Renal pelvis (tissue), 4 donors: ENCODE results near the gene FAM234A. TPM values are rescaled to one million over a fixed set of nuclear protein-coding genes. Genes with fewer than 3 reads are reported as not detected.
"Not testable (repeated sequence)": the region's sequence is repeated elsewhere in the genome, so short reads cannot be mapped to it uniquely, and the experiment has no call there.

Experiments
- DNase-seq: peaks from one replicate; pipeline ENCODE4 v3.0.0-alpha.2; 2013
- polyA plus RNA-seq, 3 donors: library from polyadenylated mRNA; unstranded; fragments of 120-200 nt; gene quantifications; one replicate each; pipeline ENCODE4 v1.2.1, GENCODE V29; 2013; ENCODE audit not compliant: insufficient read length in 3 of 3

FAM234A gene
- polyA plus RNA-seq, 3 donors, result 85.7 to 90.9 (median 87.4) TPM

DNA sequence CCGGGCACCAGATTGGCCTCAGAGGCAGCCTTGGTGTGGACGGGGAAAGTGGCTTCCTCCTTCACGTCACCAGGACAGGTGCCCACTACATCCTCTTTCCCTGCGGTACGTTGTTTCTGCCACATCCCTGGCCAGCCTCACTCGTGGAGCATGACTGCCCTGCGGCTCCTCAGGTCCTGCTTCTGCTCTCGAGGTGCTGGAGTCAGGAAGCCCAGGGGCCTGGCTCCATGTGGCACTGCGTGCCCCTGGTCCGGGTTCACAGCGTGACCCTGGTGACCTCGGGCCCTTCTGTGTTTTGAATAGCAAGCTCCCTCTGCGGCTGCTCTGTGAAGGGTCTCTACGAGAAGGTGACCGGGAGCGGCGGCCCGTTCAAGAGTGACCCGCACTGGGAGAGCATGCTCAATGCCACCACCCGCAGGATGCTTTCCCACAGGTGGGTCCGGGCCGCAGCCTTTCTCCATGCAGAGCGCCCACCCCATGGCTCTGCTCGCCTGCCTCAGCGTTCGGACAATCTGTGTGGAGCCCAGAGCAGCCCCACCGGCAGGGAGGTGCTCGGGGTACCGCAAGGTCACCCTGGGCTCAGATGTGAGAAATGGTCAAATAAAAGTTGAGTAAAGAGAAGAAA, 27.6 kb downstream of the FAM234A start:
- no peak for DNase-seq

- no peak for DNase-seq
Observed at GRCh38 chr16:263182-263774, 28.7 kb downstream of the FAM234A start.

- DNase-seq, result no peak
Observed at GRCh38 chr16:263944-264343, 29.3 kb downstream of the FAM234A start.

DNA sequence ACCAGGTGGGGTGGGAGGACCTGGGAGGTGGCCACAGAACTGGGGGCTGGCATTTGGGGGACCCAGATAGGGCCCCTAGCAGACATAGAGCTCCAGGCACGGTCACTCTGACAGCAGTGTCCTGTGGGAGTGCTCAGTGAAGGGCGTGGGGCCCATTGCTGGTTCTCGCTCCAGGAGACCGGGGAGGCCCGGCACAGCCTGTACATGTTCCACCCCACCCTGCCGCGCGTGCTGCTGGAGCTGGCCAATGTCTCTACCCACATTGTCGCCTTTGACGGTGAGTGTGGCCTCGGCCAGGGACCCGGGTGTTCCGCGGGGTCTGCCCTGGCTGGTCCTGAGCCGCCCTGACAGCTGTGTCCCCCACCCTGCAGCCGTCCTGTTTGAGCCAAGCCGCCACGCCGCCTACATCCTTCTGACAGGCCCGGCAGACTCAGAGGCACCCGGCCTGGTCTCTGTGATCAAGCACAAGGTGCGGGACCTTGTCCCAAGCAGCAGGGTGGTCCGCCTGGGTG, 29.9 kb downstream of the FAM234A start:
- DNase-seq, result no peak

GRCh38 chr16:265002-265529, 30.4 kb downstream of the FAM234A start:
- no peak for DNase-seq

DNA sequence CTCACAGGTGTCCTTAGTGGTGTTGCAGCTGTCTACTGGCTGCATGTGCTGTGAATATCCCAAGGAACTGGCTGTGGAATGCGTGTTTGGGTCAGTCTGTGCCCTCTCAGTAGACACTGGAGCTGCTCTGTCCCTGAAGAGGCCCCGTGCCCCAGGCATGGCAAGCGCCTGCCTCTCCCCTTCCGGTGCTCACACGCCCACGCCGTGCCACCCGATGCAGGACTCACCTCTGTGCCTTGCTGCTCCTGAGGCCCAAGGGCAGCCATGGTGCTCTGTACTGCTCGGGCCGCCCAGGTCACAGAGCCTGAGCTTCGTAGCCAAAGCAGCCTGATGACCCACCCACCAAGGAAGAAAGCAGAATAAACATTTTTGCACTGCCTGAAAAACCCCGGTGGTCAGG, 31.1 kb downstream of the FAM234A start:
- DNase-seq, result no peak

GRCh38 chr16:266258-267164, 31.9 kb downstream of the FAM234A start:
- DNase-seq, result no peak

- not testable (repeated sequence) for DNase-seq
Observed at GRCh38 chr16:267562-267961, 32.9 kb downstream of the FAM234A start.

DNA sequence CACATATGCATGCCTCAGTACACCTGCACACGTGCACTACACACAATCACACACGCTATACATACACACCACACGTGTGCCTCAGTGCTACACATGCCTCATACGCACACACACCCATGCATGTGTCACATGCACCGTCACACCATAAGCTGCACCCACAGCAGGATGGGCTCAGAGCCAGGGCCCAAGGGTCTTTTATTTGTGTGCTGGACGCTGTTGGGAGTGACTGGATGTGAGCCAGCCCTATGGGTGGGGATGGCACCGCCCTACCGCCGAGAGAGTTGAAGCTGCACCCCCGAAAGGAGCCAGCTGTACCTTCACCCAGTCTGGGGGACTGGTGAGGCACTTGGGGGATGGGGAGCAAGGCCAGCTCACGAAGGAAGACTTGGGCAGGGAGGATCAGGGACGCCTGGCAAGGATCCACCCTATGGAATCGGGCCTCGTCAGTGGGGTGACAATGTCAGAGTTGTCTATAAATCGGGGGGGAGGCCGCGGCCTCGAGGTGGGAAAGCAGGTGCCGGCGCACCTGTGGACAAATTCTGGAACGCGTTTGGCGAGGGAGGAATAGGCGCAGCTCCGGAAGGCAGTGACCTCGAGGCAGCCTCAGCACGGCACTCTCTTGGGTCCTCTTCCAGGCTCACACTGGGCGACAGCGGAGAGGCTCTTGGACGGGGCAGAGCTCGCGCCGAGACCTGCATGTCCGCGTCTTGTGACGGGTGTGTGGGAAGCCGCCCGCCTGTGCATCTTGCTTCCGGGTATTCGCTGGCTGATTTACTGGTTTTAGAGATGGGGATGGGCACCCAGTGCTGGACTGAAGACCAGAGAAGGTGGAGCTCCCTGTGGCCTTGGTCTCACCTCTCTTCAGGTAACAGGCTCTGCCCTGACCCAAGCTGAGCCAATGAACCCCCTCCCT, 33.8 kb downstream of the FAM234A start:
- DNase-seq, result no peak

GRCh38 chr16:269061-269796, 34.6 kb downstream of the FAM234A start:
- DNase-seq, result no peak

- DNase-seq, result no peak
Observed at GRCh38 chr16:270381-271255, 36.0 kb downstream of the FAM234A start.

- no peak for DNase-seq
Observed at GRCh38 chr16:272633-273546, 38.3 kb downstream of the FAM234A start.

DNA sequence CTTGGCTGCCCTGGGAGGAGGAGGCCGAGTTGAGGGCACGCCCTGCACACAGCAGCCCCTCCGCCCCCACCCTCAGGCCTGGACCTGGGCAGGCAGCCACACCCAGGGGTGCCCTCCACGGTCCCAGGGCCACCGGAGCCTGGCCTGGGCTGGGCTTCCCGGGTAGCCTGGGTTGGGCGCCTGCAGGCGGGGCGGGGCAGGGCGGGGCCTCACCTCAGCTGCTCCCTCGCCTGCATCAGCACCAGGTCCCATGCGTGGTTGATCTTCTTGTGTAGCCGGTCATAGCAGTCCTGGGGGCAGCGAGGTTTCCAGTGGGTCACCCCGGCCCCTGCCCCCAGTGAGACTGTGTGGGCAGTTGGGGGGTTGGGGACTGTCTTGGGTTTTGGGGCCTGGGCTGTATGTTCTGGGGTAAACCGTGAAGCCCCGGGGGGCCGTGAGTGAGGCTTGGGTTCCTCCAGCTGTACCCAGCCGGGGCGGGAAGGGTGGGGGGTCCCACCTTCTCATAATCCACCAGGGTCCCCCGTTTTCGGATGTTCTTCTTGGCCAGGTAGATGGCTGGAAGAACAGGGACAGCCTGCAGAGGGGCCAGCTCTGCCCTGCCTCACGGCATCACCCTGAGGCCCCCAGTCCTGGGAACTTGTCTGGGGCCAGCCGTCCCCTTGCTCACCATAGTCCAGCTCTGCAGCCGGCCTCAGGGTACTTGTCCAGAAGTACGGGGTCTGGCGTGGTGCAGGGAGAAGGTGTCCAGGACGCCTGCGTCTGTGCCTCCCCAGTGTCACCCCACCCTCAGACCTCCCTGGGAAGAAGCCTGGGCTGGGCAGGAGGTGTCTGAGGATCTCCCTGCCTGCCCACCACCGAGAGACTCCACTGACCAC, 39.2 kb downstream of the FAM234A start:
- no peak for DNase-seq

DNA sequence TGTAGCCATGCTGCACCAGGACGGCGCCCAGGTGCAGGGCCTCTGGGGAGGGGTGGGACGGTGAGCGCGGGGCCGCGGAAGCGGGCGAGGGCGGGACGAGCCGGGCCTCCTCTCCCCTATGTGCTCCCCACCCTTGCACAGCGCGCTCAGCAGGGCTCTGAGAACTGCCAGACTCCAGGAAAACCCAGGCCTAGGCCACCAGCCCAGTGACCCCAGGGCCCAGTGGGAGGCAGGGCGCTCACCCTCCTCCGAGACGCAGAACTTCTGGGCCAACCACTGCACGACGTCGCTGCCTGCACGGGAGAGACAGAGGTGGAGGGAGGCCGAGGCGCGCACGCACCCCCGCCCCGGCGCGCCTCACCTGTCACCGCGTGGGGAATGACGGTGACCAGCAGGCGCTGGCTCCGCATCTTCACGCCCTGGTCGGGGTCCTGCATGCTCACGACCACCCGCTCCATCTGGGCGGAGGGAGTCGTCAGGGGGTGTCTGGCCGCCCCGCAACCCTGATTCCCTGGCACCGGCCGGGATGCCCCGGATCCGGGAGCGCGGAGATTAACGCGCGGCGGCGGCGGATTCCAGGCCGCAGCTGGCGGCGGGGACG, 40.5 kb downstream of the FAM234A start:
- DNase-seq, result no peak

GRCh38 chr16:275786-276232, 41.2 kb downstream of the FAM234A start, which contains the start of gene RGS11:
TSS of gene RGS11 (minus strand) at chr16:275944. CDS start at chr16:275911, 33 bp downstream.
- DNase-seq, result no peak

DNA sequence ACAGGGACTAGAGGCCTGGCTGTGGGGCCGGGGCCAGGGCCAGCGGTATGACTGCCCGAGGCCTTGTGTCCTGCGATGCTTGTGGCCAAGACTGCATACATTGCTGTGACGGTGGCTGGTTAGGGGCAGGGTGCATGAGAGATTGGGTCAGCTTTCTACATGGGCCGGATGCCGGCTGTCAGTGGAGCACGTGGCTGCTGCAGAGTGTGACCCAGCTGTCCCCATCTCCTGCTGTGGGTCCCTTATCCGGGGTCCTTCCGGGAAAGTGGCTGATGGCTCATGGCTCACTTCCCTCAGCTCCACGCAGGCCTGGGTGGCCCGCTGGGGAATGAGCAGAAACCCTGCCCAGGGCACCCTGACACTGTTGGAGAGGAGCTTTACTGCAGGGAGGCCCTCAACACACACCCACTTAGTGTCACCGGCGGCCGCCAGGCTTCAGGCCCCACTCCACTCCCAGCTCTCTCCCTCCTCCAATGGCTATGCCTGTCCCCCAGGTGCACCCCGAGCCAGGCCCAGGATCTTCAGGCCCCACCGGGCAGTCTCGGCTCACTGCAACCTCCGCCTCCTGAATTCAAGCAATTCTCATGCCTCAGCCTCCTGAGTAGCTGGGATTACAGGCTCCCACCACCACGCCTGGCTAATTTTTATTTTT, 41.9 kb downstream of the FAM234A start:
- DNase-seq, result no peak
